Stimulated activated CD8-positive, alpha-beta memory T cell treated with anti-CD3 and anti-CD28 coated beads, Interleukin-7, amount 100 ng/mL, for 24 hours (primary cell): ENCODE results near the gene UBA3.

ENCODE experiments used
- DNase-seq: peaks from one replicate; pipeline ENCODE4 v3.0.0-alpha.2; 2020; ENCODE audit warnings: low read depth

Gene UBA3

GRCh38 chr3:69011096-69011730 lies 69.0 kb downstream of the UBA3 start:
- DNase-seq = no peak

DNA sequence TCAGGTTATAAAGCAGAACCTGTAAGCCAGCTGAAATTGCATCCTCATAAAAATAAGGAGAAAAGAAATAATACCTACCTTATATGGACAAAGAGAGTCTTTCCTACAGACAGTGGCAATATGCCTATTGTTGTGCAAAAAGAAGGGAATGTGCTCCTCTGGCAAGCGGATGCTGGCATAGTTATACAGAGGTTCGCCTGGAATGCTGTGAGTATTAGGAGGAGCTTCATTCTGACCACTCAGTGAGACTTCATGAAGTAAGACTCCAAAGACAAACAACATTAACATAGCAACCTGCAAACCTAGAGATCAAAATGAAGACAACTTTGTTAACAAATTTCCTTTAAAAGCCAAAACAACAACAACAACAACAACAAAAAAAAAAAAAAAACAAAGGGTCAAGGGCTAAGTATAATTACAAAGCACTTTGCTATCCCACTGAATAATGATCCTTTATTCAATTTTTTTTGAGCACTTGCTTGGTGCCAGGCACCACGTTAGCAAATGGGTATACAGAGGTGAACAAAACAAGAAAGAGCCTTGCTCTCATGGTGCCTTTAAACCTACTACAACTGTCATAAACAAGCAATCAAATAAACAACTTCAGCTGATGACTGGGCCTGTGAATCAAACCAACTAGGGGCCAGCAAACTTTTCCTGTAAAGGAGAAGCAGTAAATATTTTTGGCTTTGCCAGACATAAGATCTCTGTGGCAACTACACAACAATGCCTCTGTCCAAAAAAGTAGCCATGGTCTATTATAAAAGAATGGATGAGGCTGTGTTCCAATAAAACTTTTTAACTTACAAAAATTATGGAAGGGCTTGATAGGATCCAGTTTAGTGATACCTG lies 70.4 kb downstream of the UBA3 start:
- DNase-seq = no peak

GRCh38 chr3:69008980-69009379 lies 71.2 kb downstream of the UBA3 start:
- no peak for DNase-seq

GRCh38 chr3:69005791-69006482 lies 74.2 kb downstream of the UBA3 start:
- DNase-seq = no peak

GRCh38 chr3:69005071-69005790 lies 74.9 kb downstream of the UBA3 start:
- no peak for DNase-seq
